ENCODE results near the gene LYPD3. TPM values are rescaled to one million over a fixed set of nuclear protein-coding genes. Genes with fewer than 3 reads are reported as not detected.

LYPD3 gene
- total RNA-seq, 4 donors from 2014 or later, result 0.67 TPM; not detected in 3

GRCh38 chr19:43505941-43506340 lies 40.5 kb upstream of the LYPD3 start:
- Histone ChIP-seq H3K9me3 (no peaks in the 10 kb centered on the region), H3K4me3 (no peak overlapping the region), H3K27me3 (no peaks in the 10 kb centered on the region), H3K36me3 (peaks cover 0 to 37% (median 0%) of the 10 kb centered on the region in 3 donors), H3K27ac (no peak overlapping the region), H3K4me1 (peaks cover 0 to 29% (median 5%) of the 10 kb centered on the region in 4 donors)
- TF ChIP-seq POLR2A (IDR thresholded peaks at IDR 0.05), result no peak
- TF ChIP-seq CTCF (IDR thresholded peaks at IDR 0.05), result no peak
- DNase-seq, result no peak

GRCh38 chr19:43505186-43505456 lies 39.7 kb upstream of the LYPD3 start:
- Histone ChIP-seq H3K27ac (peak overlapping the region; percentile 82 to 88 (median 85)), H3K27me3 (no peaks in the 10 kb centered on the region), H3K4me3 (peak overlapping the region in 2 of 4 donors; percentile 66 to 71), H3K36me3 (peaks cover 0 to 29% (median 0%) of the 10 kb centered on the region in 3 donors), H3K9me3 (no peaks in the 10 kb centered on the region), H3K4me1 (peaks cover 0 to 29% (median 5%) of the 10 kb centered on the region in 4 donors)
- TF ChIP-seq CTCF (IDR thresholded peaks at IDR 0.05) (no peak), POLR2A (IDR thresholded peaks at IDR 0.05) (no peak)
- DNase-seq, result no peak

GRCh38 chr19:43504426-43505185 lies 39.2 kb upstream of the LYPD3 start, which contains the start of gene PHLDB3:
TSS of gene PHLDB3 (minus strand) at chr19:43504746. CDS start at chr19:43504118, 628 bp downstream.
- peaks cover 0 to 29% (median 5%) of the 10 kb centered on the region in 4 donors for H3K4me1 ChIP-seq
- no peaks in the 10 kb centered on the region for H3K9me3 ChIP-seq
- peaks cover 0 to 24% (median 0%) of the 10 kb centered on the region in 3 donors for H3K36me3 ChIP-seq
- DNase-seq, result peak; percentile 62 to 76 (median 74)
- TF ChIP-seq POLR2A (IDR thresholded peaks at IDR 0.05) (no peak), CTCF (IDR thresholded peaks at IDR 0.05) (peak in 2 of 6 experiments; percentile 1 to 20)
- peak within 1 kb of the TSS; percentile 66 to 72 (median 70) for H3K4me3 ChIP-seq
- peak within 1 kb of the TSS; percentile 82 to 88 (median 85) for H3K27ac ChIP-seq
- H3K27me3 ChIP-seq, result no peaks in the 10 kb centered on the region

- Histone ChIP-seq H3K4me1 (peaks cover 0 to 37% (median 5%) of the 10 kb centered on the region in 4 donors), H3K27ac (peak overlapping the region; percentile 82 to 88 (median 85)), H3K9me3 (no peaks in the 10 kb centered on the region), H3K4me3 (peak overlapping the region; percentile 66 to 72 (median 70)), H3K27me3 (no peaks in the 10 kb centered on the region), H3K36me3 (peaks cover 0 to 15% (median 0%) of the 10 kb centered on the region in 3 donors)
- TF ChIP-seq CTCF (IDR thresholded peaks at IDR 0.05), result peak in 2 of 6 experiments; percentile 4 to 22
- peak in 1 of 2 donors; percentile 25 for TF ChIP-seq POLR2A (IDR thresholded peaks at IDR 0.05)
- peak; percentile 99 to 100 (median 100) for DNase-seq
Measured at GRCh38 chr19:43503501-43504425, 38.4 kb upstream of the LYPD3 start.

GRCh38 chr19:43502419-43502976 lies 37.1 kb upstream of the LYPD3 start:
- H3K27ac ChIP-seq, result no peak overlapping the region

More at GRCh38 chr19:43502419-43502976, 37.1 kb upstream of the LYPD3 start:
- Histone ChIP-seq H3K9me3 (no peaks in the 10 kb centered on the region), H3K4me3 (no peak overlapping the region), H3K4me1 (peaks cover 0 to 42% (median 5%) of the 10 kb centered on the region in 4 donors), H3K27me3 (no peaks in the 10 kb centered on the region), H3K36me3 (peaks cover 0 to 11% (median 0%) of the 10 kb centered on the region in 3 donors)
- no peak for DNase-seq
- TF ChIP-seq POLR2A (IDR thresholded peaks at IDR 0.05) (no peak), CTCF (IDR thresholded peaks at IDR 0.05) (no peak)

Measured in Peyer's patch (tissue), 4 donors.